ENCODE results near the gene C8A. TPM values are rescaled to one million over a fixed set of nuclear protein-coding genes. Genes with fewer than 3 reads are reported as not detected.

C8A gene
- polyA plus RNA-seq, 1 experiment = not detected

- Histone ChIP-seq H3K4me3 (ENCODE audit: low read depth, low read length) (no peak overlapping the region), H3K27me3 (ENCODE audit: control insufficient read depth, insufficient read depth, low read length) (no peaks in the 10 kb centered on the region), H3K36me3 (ENCODE audit: control insufficient read depth, insufficient read depth, low read length) (no peaks in the 10 kb centered on the region)
- ChIA-PET POLR2A (no interaction called here), CTCF (interaction anchor here (1.4 kb wide), 1 partner anchor 11 kb away, joined by 3 read pairs; no protein-coding TSS in a partner anchor)
- DNase-seq (ENCODE audit: low read depth) = no peak
- no peak for TF ChIP-seq CTCF (IDR thresholded peaks at IDR 0.05; ENCODE audit: insufficient read depth, low read depth, low read length)
Observed at GRCh38 chr1:56910441-56910985, 55.9 kb downstream of the C8A start.

DNA sequence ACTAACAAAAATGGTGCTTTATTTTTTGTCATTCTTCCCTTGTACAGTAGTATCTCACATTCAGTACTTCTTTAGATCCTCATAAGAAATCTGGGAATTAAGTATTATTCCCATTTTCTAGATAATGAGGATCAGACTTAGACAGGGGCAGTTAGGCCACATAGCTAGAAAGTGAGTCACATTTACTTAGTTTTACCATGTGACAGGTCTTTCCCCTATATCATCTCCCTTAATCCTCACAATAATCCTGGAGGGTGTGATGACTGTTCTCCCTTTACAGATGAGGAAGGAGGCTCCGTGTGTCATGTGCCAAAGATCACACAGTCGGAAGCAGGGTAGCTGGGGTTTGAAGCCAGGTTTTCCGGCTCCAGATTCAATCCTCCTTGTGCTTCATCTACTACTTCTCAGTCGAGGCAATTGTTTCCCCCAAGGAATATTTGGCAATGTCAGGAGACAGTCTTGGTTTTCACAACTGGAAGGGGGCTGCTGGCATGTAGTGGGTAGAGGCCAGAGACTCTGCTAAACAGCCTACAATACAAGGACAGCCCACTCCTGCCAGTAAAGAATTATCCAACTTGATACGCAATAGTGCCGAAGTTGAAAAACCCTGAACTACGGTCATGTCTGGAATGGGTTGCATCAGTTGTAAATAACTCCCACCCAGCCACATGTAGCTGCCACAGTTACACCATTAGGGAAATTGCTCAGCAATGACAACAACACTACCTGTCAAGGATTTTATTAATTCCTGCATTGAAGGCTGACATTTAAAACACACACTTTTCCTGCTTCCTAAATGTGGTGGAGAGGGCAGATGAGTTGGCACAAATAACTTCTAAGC, 56.7 kb downstream of the C8A start:
- Histone ChIP-seq H3K27me3 (ENCODE audit: control insufficient read depth, insufficient read depth, low read length) (no peaks in the 10 kb centered on the region), H3K36me3 (ENCODE audit: control insufficient read depth, insufficient read depth, low read length) (no peaks in the 10 kb centered on the region), H3K4me3 (ENCODE audit: low read depth, low read length) (no peak overlapping the region)
- DNase-seq (ENCODE audit: low read depth) = no peak
- no peak for TF ChIP-seq CTCF (IDR thresholded peaks at IDR 0.05; ENCODE audit: insufficient read depth, low read depth, low read length)
- POLR2A ChIA-PET = no interaction called here
- CTCF ChIA-PET = no interaction called here

- TF ChIP-seq CTCF (IDR thresholded peaks at IDR 0.05; ENCODE audit: insufficient read depth, low read depth, low read length) = no peak
- CTCF ChIA-PET = interaction anchor here (0.8 kb wide), 1 partner anchor 10 kb away, joined by 3 read pairs; no protein-coding TSS in a partner anchor
- DNase-seq (ENCODE audit: low read depth) = no peak
- POLR2A ChIA-PET = no interaction called here
- H3K4me3 ChIP-seq (ENCODE audit: low read depth, low read length) = no peak overlapping the region
- no peaks in the 10 kb centered on the region for H3K36me3 ChIP-seq (ENCODE audit: control insufficient read depth, insufficient read depth, low read length)
- H3K27me3 ChIP-seq (ENCODE audit: control insufficient read depth, insufficient read depth, low read length) = no peaks in the 10 kb centered on the region
Observed at GRCh38 chr1:56912325-56912724, 57.7 kb downstream of the C8A start.

DNA sequence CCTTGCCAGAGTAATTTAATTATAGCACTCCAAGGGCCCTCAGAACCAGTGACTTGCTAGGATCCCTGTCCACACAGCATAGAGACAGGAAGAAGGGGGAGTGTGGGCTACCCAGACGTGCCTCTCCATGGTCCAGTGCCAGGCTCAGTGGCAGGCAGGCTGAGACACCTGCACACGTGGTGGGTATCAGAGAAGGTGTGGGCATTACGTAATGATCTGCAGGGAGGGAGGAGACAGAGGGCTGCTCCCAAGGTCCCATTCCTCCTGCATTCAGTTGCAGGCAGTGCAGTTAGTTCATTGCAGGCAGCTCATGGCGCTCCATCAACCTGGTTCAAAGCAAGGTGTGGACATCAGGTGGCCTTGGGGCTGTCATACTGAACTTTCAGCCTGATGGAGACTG, 61.4 kb downstream of the C8A start:
- ChIA-PET POLR2A (no interaction called here), CTCF (interaction anchor here (1.9 kb wide), 1 partner anchor 14 kb away, joined by 5 read pairs; no protein-coding TSS in a partner anchor)
- no peak for DNase-seq (ENCODE audit: low read depth)

More for the DNA sequence above, 61.4 kb downstream of the C8A start:
- no peaks in the 10 kb centered on the region for H3K36me3 ChIP-seq (ENCODE audit: control insufficient read depth, insufficient read depth, low read length)
- no peak for TF ChIP-seq CTCF (IDR thresholded peaks at IDR 0.05; ENCODE audit: insufficient read depth, low read depth, low read length)
- H3K27me3 ChIP-seq (ENCODE audit: control insufficient read depth, insufficient read depth, low read length) = no peaks in the 10 kb centered on the region
- H3K4me3 ChIP-seq (ENCODE audit: low read depth, low read length) = no peak overlapping the region

Data from BJ (cell line).